SH-SY5Y (cell line): ENCODE results near the gene ANKRD13C.

ENCODE experiments used
- GATA2 ChIP-seq: IDR thresholded peaks from 2 replicates; pipeline ENCODE4 v1.6.1; 2011; ENCODE audit warnings: mild to moderate bottlenecking, low read depth, low read length
- GATA3 ChIP-seq: IDR thresholded peaks from 2 replicates; pipeline ENCODE4 v1.6.1; 2011; ENCODE audit warnings: low read depth, mild to moderate bottlenecking, low read length, moderate library complexity

ANKRD13C gene

GRCh38 chr1:70324683-70325082 lies 29.8 kb downstream of the ANKRD13C start:
- TF ChIP-seq GATA3 (no peak), GATA2 (no peak)

GRCh38 chr1:70319750-70320149 lies 34.8 kb downstream of the ANKRD13C start:
- TF ChIP-seq GATA3 (no peak), GATA2 (no peak)

- no peak for TF ChIP-seq GATA3
- no peak for TF ChIP-seq GATA2
Measured at GRCh38 chr1:70318191-70318590, 36.3 kb downstream of the ANKRD13C start.

- TF ChIP-seq GATA2 (no peak), GATA3 (no peak)
Measured at GRCh38 chr1:70317087-70317486, 37.4 kb downstream of the ANKRD13C start.

GRCh38 chr1:70315782-70316181 lies 38.7 kb downstream of the ANKRD13C start:
- TF ChIP-seq GATA2 (no peak), GATA3 (no peak)

GRCh38 chr1:70314706-70315304 lies 39.7 kb downstream of the ANKRD13C start:
- no peak for TF ChIP-seq GATA3
- TF ChIP-seq GATA2, result no peak

GRCh38 chr1:70311369-70311768 lies 43.2 kb downstream of the ANKRD13C start:
- TF ChIP-seq GATA2 (no peak), GATA3 (no peak)

- TF ChIP-seq GATA3, result no peak
- TF ChIP-seq GATA2, result no peak
Measured at GRCh38 chr1:70299472-70299871, 55.0 kb downstream of the ANKRD13C start.

GRCh38 chr1:70295749-70296148 lies 58.8 kb downstream of the ANKRD13C start:
- TF ChIP-seq GATA3, result no peak
- no peak for TF ChIP-seq GATA2

- no peak for TF ChIP-seq GATA3
- no peak for TF ChIP-seq GATA2
Measured at GRCh38 chr1:70293186-70293843, 61.2 kb downstream of the ANKRD13C start.

GRCh38 chr1:70290218-70290617 lies 64.3 kb downstream of the ANKRD13C start:
- no peak for TF ChIP-seq GATA3
- TF ChIP-seq GATA2, result no peak

- no peak for TF ChIP-seq GATA3
- TF ChIP-seq GATA2, result no peak
Measured at GRCh38 chr1:70288166-70288565, 66.4 kb downstream of the ANKRD13C start.

- no peak for TF ChIP-seq GATA2
- no peak for TF ChIP-seq GATA3
Measured at GRCh38 chr1:70286453-70286852, 68.1 kb downstream of the ANKRD13C start.

GRCh38 chr1:70284366-70284765 lies 70.2 kb downstream of the ANKRD13C start:
- TF ChIP-seq GATA2 (no peak), GATA3 (no peak)

GRCh38 chr1:70278710-70279109 lies 75.8 kb downstream of the ANKRD13C start:
- no peak for TF ChIP-seq GATA3

- TF ChIP-seq GATA2 (no peak), GATA3 (no peak)
Measured at GRCh38 chr1:70277875-70278274, 76.6 kb downstream of the ANKRD13C start.

GRCh38 chr1:70265946-70266345 lies 88.6 kb downstream of the ANKRD13C start:
- TF ChIP-seq GATA2, result no peak
- no peak for TF ChIP-seq GATA3
